ENCODE measurements around the gene UPF2. TPM values are rescaled to one million over a fixed set of nuclear protein-coding genes. Genes with fewer than 3 reads are reported as not detected.
"Not testable (repeated sequence)": the region's sequence is repeated elsewhere in the genome, so short reads cannot be mapped to it uniquely, and the experiment has no call there.

Gene UPF2
- total RNA-seq, 1 donor from 2014 or later: 17.1 TPM

GRCh38 chr10:11908536-11908935 is 134.1 kb downstream of the UPF2 start:
- no peak for DNase-seq (ENCODE audit: extremely low read depth, low read depth, low spot score)

GRCh38 chr10:11907914-11908313 is 134.7 kb downstream of the UPF2 start:
- DNase-seq (ENCODE audit: extremely low read depth, low read depth, low spot score): no peak

GRCh38 chr10:11906714-11907113 is 135.9 kb downstream of the UPF2 start:
- no peak for DNase-seq (ENCODE audit: extremely low read depth, low read depth, low spot score)

GRCh38 chr10:11902646-11903045 is 140.0 kb downstream of the UPF2 start:
- DNase-seq (ENCODE audit: extremely low read depth, low read depth, low spot score): no peak

GRCh38 chr10:11901833-11902475 is 140.7 kb downstream of the UPF2 start:
- DNase-seq (ENCODE audit: extremely low read depth, low read depth, low spot score): no peak

- DNase-seq (ENCODE audit: extremely low read depth, low read depth, low spot score): no peak
Observed at GRCh38 chr10:11901454-11901832, 141.2 kb downstream of the UPF2 start.

GRCh38 chr10:11901036-11901301 is 141.6 kb downstream of the UPF2 start:
- DNase-seq (ENCODE audit: extremely low read depth, low read depth, low spot score): no peak

GRCh38 chr10:11899067-11899876 is 143.3 kb downstream of the UPF2 start:
- no peak for DNase-seq (ENCODE audit: extremely low read depth, low read depth, low spot score)

GRCh38 chr10:11898372-11899066 is 144.1 kb downstream of the UPF2 start:
- no peak for DNase-seq (ENCODE audit: extremely low read depth, low read depth, low spot score)

GRCh38 chr10:11898033-11898371 is 144.6 kb downstream of the UPF2 start:
- no peak for DNase-seq (ENCODE audit: extremely low read depth, low read depth, low spot score)

GRCh38 chr10:11896549-11897200 is 145.9 kb downstream of the UPF2 start:
- no peak for DNase-seq (ENCODE audit: extremely low read depth, low read depth, low spot score)

GRCh38 chr10:11895598-11895997 is 147.0 kb downstream of the UPF2 start:
- no peak for DNase-seq (ENCODE audit: extremely low read depth, low read depth, low spot score)

GRCh38 chr10:11895108-11895466 is 147.5 kb downstream of the UPF2 start:
- DNase-seq (ENCODE audit: extremely low read depth, low read depth, low spot score): no peak

- no peak for DNase-seq (ENCODE audit: extremely low read depth, low read depth, low spot score)
Observed at GRCh38 chr10:11894381-11895107, 148.1 kb downstream of the UPF2 start.

- DNase-seq (ENCODE audit: extremely low read depth, low read depth, low spot score): no peak
Observed at GRCh38 chr10:11893749-11894278, 148.8 kb downstream of the UPF2 start.

GRCh38 chr10:11891776-11892486 is 150.7 kb downstream of the UPF2 start:
- no peak for DNase-seq (ENCODE audit: extremely low read depth, low read depth, low spot score)

GRCh38 chr10:11889263-11889662 is 153.3 kb downstream of the UPF2 start:
- DNase-seq (ENCODE audit: extremely low read depth, low read depth, low spot score): not testable (repeated sequence)

- no peak for DNase-seq (ENCODE audit: extremely low read depth, low read depth, low spot score)
Observed at GRCh38 chr10:11887381-11888227, 155.0 kb downstream of the UPF2 start.

- DNase-seq (ENCODE audit: extremely low read depth, low read depth, low spot score): no peak
Observed at GRCh38 chr10:11886851-11887250, 155.8 kb downstream of the UPF2 start.

Measured in glomerular endothelial cell (primary cell).